ENCODE results near the gene TMEM233.

- TF ChIP-seq CTCF (IDR thresholded peaks at IDR 0.05) (no peak), EHF (CRISPR knock-in tag; IDR thresholded peaks at IDR 0.05) (no peak)
Observed at GRCh38 chr12:119594399-119594730, 791 bp downstream of the TMEM233 start.

Data from A549 (cell line).